ENCODE data around the gene HIPK4.

DNA sequence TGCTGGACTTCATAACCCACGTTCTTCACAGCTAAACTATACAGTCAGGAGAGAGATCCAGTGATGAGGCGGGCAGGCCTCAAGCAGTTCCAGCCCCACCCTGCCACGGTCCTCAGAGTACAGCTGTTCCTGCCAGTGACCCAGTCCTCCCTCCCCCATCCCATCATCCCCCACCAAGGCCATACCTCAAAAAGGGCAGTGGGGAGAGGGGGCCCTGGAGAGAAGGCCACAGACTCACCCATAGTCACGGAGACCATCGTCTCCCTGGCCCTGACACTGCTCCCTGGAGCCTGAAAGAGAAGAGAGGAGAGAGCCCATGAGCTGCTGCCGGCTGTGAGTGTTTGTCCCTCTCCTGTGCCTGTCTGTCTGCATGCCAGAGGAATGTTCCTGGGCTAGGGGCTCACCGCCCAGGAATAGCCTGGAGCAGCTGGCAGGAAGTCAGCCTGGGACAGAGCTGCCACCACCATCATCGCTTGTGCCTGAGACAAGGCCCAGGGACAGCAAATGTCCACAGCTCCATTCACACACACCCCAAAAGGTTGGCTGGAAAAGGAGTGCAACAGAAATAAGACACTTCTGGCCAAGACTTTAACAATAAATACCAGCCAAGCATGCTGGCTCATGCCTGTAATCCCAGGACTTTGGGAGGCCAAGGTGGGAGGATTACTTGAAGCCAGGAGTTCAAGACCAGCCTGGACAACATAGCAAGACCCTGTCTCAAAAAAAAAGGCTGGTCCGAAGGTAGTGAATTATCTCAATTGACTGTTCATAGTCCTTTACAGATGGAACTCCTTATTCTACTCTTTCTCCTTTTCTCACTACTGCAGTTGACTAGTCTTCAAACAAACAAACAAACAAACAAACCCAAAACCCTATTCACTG lies 48.1 kb downstream of the HIPK4 start:
- TF ChIP-seq, protein P1, sequence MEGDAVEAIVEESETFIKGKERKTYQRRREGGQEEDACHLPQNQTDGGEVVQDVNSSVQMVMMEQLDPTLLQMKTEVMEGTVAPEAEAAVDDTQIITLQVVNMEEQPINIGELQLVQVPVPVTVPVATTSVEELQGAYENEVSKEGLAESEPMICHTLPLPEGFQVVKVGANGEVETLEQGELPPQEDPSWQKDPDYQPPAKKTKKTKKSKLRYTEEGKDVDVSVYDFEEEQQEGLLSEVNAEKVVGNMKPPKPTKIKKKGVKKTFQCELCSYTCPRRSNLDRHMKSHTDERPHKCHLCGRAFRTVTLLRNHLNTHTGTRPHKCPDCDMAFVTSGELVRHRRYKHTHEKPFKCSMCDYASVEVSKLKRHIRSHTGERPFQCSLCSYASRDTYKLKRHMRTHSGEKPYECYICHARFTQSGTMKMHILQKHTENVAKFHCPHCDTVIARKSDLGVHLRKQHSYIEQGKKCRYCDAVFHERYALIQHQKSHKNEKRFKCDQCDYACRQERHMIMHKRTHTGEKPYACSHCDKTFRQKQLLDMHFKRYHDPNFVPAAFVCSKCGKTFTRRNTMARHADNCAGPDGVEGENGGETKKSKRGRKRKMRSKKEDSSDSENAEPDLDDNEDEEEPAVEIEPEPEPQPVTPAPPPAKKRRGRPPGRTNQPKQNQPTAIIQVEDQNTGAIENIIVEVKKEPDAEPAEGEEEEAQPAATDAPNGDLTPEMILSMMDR (conservative IDR thresholded peaks at IDR 0.05; ENCODE audit: low read depth, low read length): no peak
- no peak for TF ChIP-seq EZH2phosphoT487 (IDR thresholded peaks at IDR 0.05; ENCODE audit: borderline replicate concordance, low read length)

Measured in PC-3 (cell line).